Measurements from ENCODE around the gene LTA.
A peak's percentile ranks its signal among the peaks of the same experiment; 100 is the strongest.

LTA gene, protein sequence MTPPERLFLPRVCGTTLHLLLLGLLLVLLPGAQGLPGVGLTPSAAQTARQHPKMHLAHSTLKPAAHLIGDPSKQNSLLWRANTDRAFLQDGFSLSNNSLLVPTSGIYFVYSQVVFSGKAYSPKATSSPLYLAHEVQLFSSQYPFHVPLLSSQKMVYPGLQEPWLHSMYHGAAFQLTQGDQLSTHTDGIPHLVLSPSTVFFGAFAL

DNA sequence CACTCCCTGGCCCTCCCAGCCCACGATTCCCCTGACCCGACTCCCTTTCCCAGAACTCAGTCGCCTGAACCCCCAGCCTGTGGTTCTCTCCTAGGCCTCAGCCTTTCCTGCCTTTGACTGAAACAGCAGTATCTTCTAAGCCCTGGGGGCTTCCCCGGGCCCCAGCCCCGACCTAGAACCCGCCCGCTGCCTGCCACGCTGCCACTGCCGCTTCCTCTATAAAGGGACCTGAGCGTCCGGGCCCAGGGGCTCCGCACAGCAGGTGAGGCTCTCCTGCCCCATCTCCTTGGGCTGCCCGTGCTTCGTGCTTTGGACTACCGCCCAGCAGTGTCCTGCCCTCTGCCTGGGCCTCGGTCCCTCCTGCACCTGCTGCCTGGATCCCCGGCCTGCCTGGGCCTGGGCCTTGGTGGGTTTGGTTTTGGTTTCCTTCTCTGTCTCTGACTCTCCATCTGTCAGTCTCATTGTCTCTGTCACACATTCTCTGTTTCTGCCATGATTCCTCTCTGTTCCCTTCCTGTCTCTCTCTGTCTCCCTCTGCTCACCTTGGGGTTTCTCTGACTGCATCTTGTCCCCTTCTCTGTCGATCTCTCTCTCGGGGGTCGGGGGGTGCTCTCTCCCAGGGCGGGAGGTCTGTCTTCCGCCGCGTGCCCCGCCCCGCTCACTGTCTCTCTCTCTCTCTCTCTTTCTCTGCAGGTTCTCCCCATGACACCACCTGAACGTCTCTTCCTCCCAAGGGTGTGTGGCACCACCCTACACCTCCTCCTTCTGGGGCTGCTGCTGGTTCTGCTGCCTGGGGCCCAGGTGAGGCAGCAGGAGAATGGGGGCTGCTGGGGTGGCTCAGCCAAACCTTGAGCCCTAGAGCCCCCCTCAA is at the start of gene LTA:
LTA (plus strand) TSS at position 249 of the 871 bp plus-strand sequence; CDS start at position 703, 454 bp downstream.
- no peak for DNase-seq

DNA sequence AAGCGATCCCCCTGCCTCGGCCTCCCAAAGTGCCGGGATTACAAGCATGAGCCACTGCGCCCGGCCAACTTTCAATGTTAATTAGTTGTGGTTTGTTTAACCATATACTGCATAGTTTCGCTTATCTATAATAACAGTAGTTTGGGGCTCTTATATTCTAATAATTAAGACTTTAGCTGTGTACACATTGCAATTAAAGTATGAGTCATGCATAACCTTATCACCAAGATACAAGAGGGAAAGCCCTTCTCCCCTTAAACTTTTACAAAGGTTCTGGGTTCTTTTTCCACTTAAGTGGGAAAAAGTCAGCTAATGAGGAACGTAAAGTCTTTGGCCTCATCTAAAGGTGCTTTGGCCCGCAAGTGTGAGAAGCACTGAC is 46.5 kb upstream of the LTA start:
- no peak for DNase-seq

DNA sequence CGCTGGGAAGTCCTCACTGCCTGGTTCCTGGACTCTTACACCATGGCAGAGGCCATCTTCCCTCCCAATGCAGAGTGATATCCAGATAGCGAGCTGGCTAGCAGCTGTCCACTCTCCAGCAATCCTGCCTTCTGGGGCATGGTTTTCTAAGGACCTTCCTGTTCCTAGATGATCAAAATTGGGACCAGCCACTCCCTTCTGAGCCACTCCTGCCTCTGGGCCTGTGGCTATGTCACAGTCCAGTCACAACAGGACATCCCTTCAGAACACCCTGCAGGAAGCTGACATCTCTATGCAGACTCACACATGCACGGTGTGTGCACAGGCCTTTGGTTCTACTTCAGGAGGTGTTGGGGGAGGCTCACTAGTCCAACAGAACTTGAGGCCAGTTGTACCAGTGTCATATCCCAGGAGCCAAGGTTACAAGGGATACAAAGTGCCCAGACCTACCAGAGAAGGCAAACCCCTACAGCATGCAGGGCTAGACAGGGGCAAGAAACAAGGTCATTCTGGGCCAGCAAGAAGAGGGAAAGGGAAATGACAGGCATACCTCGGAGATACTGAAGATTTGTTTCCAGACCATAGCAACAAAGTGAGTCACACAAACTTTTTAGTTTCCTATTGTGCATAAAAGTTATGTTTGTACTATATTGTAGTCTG is 46.0 kb upstream of the LTA start:
- no peak for DNase-seq

DNA sequence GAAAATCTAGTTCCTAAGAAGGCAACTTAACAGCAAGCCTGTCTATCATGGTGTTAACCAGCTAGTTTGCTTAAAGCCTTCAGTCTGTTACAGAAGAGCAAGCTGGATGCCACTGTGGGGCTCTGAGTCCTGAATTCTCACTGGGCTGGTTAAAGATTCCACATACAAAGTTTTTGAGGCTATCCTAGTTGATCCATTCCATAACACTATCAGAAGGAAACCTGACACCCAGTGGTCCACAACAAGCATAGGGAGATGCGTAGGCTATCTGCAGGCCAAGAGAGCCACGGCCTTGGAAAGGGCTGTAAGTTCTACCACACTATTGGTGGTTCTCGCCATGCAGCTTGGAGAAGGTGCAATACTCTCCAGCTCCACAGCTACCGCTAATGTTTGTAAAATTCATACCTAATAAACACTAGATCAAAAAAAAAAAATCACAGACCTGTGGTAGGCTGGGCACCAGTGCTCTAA is 43.7 kb upstream of the LTA start:
- DNase-seq, result no peak

DNA sequence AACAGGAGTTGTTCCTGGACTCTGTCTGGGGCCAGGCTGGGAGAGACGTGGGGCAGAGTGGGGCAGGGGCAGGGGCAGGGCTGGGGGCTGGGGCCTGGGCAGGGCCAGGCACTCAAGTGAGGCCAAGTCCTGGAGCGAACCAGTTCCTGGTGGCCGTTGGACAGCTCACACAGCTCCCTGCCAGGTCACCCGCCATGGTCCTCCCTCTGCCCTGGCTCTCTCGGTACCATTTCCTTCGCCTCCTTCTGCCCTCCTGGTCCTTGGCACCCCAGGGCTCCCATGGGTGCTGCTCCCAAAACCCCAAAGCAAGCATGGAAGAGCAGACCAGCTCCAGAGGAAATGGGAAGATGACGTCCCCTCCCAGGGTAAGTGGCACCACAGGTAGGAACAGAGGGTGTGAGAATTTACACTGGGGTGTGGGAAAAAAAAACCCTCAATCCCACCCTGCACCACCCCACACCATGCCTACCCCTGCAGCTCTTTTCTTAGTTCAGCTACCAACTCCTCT is 43.2 kb upstream of the LTA start, which contains the start of gene MCCD1:
MCCD1 (plus strand) TSS at position 142 of the 508 bp plus-strand sequence; CDS start at position 195, 53 bp downstream.
- no peak for DNase-seq

DNA sequence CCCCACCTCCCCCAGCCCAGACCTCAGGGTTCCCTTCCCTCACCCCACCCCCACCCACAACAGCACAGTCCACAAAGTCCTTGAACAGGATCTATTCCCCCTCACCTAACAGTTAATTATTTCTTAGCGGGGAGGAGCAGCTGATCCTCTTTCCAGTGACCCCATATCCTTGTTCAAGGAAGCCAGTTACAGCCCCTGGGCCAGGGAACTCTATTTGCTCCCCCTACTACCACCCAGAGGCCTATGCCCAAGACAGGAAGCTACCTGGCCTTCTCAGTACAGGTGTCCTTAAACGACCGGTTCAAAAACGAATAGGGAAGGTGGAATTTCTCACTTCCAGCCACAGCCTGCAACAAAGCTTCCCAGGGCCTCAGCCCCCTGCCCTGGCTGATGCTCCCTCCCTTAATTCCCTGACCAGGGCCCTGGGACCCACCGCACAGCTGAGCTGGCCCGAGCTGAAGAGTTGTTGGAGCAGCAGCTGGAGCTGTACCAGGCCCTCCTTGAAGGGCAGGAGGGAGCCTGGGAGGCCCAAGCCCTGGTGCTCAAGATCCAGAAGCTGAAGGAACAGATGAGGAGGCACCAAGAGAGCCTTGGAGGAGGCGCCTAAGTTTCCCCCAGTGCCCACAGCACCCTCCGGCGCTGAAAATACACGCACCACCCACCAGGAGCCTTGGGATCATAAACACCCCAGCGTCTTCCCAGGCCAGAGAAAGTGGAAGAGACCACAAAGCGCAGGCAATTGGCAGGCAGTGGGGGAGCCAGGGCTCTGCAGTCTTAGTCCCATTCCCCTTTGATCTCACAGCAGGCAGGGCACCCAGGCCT is 42.5 kb upstream of the LTA start:
- DNase-seq, result no peak

DNA sequence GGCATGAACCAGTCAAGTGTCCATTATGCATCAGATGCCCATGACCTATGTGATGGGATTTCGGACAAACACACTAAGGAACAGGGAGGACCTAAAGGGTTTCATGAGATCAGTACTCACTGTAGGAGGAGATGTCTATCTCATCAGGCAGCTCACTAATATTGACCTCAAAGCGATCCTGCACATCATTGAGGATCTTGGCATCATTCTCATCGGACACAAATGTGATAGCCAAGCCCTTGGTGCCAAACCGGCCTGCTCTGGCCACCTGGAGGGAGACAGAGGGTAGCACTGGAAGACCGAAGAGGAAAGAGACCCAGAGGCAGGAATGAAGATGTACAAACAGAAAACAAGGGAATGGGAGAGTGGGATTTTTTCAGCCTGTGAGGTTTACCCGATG is 41.4 kb upstream of the LTA start:
- no peak for DNase-seq

DNA sequence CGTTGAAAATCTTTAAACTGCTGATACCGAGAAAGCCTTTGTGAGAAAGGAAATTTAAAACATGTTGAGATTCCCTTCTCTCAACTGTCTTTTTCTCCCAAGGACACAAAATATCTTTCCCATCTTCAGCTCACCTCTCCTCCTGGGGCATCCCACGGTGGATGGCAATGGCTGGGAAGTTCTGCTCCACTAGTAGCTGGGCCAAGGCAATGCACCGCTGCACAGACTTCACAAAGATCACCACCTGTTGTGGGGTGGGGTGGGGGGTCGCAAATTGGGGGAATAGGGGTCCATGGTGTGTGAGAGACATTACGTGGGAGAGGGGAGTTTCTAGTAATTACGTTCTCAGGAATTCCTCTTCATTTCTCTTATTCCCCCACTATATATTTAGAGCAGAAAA is 40.9 kb upstream of the LTA start:
- no peak for DNase-seq

DNA sequence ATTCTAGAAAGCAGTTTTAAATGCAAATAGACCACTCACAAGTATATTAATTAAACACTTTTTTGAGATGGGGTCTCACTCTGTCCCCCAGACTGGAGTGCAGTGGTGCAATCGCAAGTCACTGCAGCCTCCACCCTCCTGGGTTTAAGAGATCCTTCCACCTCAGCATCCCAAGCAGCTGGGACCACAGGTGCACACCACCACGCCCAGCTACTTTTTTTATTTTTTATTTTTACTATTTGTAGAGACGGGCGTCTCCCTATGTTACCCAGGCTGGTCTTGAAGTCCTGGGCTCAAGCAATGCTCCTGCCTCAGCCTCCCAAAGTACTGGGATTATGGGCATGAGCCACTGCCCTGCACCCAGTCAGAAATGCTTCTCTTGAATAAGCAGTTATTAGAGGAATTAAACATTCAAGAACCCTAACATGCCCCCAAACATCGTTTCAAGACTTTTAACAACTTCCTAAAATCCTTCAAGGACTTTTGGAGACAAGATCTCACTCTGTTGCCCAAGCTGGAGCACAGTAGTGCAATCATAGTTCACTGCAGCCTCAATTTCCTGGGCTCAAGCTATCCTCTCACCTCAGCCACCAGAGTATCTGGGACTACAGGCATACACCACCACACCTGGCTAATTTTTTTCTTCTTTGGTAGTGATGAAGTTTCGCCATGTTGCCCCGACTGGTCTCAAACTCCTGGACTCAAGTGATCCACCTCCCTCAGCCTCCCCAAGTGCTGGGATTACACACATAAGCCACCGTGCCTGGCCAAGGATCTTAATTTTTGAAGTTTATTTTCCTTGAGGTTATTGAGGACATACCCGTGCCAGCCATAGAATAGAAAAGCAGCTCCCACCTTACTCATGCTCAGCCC is 40.1 kb upstream of the LTA start:
- DNase-seq, result no peak

DNA sequence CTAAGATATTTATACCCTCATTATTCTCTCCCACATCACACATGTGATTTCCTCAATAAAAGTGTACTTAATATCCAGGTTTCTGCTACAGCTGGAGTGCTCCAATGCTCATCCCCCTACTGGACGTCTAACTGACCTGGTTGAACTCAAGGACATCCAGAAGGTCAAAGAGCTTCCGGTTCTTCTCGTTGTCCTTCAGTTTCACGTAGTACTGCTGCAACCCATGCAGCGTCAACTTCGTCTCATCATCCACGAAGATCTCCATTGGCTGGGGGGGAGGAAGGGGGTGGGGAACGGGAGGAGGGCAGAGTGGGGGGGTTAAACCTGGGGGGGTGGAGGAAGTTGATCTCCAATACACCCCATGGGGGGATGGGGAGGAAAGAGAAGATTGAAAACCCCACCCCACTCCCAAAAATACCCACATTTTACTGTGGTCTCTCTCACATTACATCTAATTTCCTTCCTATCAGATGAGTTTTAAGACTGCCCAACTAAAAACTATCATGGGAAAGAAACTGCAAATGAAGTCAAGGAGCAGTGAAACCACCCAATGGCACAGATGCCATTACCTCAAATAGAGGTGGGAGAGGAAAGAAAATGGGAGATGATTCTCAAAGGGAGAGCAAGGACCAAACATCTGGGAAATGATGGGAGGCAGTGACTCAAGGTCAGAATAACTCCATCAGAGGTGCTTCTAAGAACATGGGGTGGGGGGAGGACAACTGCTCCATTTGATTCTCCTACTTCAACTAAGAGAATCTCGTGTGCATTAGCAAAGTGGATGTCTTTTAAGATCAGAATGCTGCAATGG is 39.2 kb upstream of the LTA start:
- no peak for DNase-seq

DNA sequence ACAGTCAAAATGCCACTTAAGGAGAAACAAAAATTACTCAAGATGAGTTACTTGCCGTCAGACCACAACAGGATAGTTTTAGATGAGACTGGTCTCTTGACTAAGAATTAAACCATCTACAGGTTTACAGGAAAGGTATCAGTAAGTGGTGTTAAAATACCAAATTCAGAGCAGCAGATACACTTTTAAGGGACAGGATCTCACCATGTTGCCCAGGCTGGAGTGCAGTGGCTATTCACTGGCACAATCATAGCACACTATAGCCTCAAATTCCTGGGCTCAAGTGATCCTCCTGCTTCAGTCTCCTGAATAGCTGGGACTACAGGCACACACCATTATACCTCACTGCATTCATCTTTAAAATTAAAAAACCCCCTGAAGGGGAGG is 38.6 kb upstream of the LTA start:
- no peak for DNase-seq

DNA sequence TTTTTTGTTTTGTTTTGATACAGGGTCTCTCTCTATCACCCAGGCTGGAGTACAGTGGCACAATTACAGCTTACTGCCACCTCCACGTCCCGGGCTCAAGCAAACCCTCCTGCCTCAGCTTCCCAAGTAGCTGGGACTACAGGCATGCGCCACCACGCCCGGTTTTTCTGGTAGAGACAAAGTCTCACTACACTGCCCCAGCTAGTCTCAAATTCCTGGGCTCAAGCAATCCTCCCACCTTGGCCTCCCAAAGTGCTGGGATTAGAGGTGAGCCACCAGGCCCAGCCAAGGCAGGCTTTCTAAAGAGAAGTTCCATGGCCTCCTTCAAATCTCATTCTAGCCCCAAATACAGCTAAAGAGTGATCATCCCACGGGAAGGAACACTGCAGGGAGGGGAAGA is 38.1 kb upstream of the LTA start:
- DNase-seq, result no peak

DNA sequence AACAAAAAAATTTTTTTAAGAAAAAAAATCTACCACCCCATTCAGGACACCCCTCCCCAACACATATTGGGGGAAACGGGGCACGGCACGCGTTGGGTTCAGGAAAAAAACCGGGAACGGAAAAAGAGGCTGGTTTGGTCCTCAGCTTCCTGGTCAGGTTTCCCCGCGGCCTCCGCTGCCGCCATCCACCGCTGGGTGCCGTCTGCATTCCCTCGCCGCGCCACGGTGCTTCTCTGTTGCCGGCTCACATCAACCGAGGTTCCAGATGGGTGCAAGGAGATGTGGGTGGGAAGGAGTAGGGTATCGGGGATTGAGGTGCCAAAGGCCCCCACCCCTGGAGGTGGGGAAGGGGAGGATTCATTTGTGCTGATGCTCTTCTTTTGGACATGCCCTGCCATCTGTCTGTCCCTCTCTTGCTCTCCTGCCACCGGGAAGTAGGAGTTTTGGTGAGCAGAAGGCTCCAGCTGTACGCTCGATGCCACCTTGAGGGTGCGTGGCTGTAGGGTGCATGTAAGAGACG is 37.5 kb upstream of the LTA start:
- DNase-seq, result no peak

DNA sequence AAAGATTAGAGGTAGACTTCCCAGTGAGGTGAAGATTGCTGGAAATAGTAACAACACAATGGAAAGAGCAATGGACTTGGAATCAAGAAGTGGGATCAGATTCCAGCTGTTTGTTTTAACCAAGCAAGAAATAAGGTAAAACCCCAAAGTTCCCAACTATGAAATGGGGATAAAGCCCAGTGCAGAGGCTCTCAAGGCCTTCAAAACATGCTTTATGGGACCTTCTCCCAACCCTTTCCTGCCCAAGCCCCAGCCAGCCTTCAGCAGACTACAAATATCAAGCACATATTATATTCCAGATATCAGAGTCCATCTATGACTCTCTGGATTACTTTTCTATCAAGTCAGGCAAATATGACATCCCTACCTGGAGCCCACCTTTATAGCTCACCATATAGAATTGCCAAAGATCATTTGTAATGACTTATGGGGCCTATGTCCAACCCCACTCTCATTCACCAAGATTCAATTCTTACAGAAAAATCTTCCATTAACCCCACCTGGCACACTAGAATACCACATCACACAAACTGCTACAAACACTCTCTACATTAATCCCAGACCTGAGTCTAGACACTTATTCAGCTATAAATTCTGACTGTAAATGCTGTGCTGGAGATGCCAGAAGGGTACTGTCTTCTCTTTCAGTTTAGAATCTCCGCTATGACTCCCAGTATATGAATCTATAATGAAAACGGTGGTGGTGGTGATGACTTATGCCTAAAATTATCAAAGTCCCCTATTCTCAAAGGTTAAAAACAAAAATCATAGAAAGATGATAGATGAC is 36.4 kb upstream of the LTA start:
- no peak for DNase-seq

DNA sequence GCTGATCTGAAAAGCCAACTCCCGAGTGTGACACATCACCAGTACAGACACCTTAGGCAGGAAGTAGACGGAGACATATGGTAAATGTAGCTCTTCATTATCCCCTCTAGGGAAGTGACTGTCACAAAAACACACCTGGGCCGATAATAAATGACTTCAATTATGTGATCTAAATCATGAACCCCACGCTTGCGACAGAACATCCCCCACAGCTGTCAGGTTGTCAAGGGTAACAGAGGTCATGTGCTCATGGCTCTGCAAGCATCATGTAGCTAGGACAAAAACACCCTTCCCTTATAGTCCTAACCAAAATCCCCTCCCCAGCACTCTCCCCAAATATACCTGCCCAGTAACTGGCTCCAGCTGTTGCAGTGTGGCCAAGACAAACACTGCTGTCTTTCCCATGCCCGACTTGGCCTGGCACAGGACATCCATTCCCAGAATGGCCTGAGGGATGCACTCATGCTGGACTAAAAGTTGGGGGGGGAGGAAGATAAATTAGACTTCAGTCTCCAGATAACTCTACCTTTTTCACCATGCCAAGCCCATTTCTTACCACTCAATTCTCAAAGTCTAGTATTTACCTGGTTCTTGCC is 33.2 kb upstream of the LTA start:
- no peak for DNase-seq

DNA sequence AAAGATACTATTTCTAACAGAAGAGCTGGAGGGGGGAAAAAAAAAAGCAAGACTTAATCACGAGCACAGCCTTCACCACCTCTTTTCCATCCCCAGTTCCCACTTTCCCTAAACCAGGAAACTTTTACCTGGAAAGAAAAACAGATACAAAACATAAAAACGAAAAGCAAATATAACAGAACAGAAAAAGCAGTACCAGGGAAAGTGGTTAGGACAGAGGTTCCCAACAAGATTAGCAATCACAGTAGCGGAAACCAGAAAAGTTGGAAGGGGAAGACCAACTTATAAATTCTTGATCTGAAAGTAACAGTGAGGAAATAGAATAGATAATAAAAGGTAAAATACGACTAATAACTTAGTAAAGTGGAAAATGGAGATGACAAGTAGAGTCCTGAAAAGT is 31.4 kb upstream of the LTA start:
- DNase-seq, result no peak

DNA sequence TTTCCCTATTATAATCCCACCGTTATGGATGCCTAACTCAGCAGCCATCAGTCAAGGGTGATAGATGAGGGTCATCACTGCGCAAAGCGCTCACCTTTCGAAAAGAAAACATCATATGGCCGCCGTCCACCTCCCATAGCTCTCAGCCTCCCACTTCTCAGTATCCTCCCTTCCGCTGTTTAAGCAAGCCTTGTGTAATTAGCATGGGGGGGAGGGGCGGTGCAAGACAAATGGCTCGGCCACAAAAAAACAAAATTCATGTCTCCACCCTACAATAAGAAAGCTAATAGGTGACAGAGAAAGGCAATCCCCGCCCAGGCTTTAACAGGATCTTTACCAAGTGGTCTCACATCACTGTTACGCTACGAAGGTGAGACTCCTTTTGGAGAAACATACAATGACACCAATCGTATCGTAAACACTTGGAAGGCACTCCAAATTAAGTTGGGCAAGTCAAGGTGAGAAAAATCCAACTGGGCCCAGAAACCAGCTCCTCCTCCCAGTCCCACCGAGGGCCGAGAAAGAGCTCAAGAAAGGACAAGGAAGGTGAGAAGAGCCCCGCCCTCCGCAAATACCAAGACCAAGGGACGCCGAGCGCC is 30.9 kb upstream of the LTA start:
- DNase-seq, result no peak

DNA sequence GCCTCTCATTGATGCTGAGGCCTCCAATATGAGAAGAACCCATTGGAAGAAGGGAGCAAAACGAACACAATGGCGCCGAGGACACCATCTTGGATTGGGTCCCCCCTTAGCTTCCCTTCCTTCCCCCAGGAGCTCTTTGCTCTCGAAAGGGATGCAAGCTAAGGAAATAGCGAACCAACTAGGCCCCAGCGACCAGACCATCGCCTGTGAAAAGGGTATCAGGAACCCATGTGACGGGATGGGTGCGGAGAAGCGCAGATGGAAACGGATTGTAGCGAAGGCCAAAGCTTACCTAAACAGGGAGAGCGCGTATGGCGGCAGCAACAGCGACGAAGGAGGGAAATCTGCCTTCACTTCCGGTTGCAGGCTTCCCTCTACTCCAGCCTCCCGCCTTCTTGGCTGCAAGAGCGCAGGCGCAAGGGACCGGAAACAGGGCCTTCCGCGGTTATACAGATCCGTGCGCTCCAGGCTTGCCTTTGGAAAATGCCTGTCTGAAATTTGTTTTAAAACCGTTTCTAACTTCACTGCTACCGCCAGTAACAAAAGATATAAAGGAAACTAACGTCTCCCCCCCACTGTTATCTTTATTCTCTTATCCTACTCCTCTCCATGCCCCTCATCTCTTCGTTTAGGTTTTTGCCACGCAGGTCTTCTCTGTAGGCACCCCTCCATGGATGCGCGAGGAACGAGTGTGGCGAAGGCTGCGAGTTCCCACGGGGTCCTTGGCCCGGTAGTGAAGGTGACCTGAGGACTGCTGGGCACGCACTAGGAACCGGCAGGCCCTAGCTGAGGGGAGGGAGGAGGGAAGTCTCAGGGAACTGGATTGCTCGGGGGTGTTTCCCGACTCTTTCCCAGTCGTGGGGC is 30.2 kb upstream of the LTA start, which contains the start of gene DDX39B:
DDX39B (minus strand) TSS at position 346 of the 864 bp plus-strand sequence. CDS start 1,471 bp downstream, outside the sequence.
- DNase-seq, result peak; percentile 93 to 98

Data from hippocampal formation (tissue), 2 donors.